ENCODE results near the gene RRP15. TPM values are rescaled to one million over a fixed set of nuclear protein-coding genes. Genes with fewer than 3 reads are reported as not detected.

The RRP15 gene
- total RNA-seq, 1 donor from 2014 or later, result 50.1 TPM

GRCh38 chr1:218347723-218348627 is 62.9 kb downstream of the RRP15 start:
- H3K27ac Mint-ChIP-seq, result no peak overlapping the region
- H3K36me3 Mint-ChIP-seq (ENCODE audit: low read depth), result peaks cover 2% of the 10 kb centered on the region
- intact Hi-C loops (cut with micrococcal nuclease), result loop anchor here (5.0 to 10.0 kb wide), 2 partner anchors 186 to 1317 kb away; no protein-coding TSS in a partner anchor
- no peak overlapping the region for H3K4me3 Mint-ChIP-seq
- no peak for DNase-seq (ENCODE audit: low spot score)
- no peaks in the 10 kb centered on the region for H3K9me3 Mint-ChIP-seq
- peaks cover 56% of the 10 kb centered on the region for H3K27me3 Mint-ChIP-seq (ENCODE audit: insufficient read depth)
- peaks cover 27% of the 10 kb centered on the region for H3K4me1 Mint-ChIP-seq (ENCODE audit: low read depth)

GRCh38 chr1:218348628-218349071 is 63.6 kb downstream of the RRP15 start:
- Mint-ChIP-seq H3K36me3 (ENCODE audit: low read depth) (peaks cover 2% of the 10 kb centered on the region), H3K9me3 (no peaks in the 10 kb centered on the region), H3K4me3 (no peak overlapping the region), H3K4me1 (ENCODE audit: low read depth) (peaks cover 27% of the 10 kb centered on the region), H3K27ac (no peak overlapping the region), H3K27me3 (ENCODE audit: insufficient read depth) (peaks cover 57% of the 10 kb centered on the region)
- intact Hi-C loops (cut with micrococcal nuclease), result loop anchor here (5.0 to 10.0 kb wide), 2 partner anchors 186 to 1316 kb away; no protein-coding TSS in a partner anchor
- DNase-seq (ENCODE audit: low spot score), result no peak

- intact Hi-C loops (cut with micrococcal nuclease), result loop anchor here (5.0 to 10.0 kb wide), 2 partner anchors 187 to 1315 kb away; no protein-coding TSS in a partner anchor
- no peak for DNase-seq (ENCODE audit: low spot score)
- H3K4me1 Mint-ChIP-seq (ENCODE audit: low read depth), result peaks cover 27% of the 10 kb centered on the region
- H3K9me3 Mint-ChIP-seq, result no peaks in the 10 kb centered on the region
- H3K27me3 Mint-ChIP-seq (ENCODE audit: insufficient read depth), result peaks cover 55% of the 10 kb centered on the region
- peaks cover 2% of the 10 kb centered on the region for H3K36me3 Mint-ChIP-seq (ENCODE audit: low read depth)
- no peak overlapping the region for H3K27ac Mint-ChIP-seq
- H3K4me3 Mint-ChIP-seq, result no peak overlapping the region
These were observed 64.4 kb downstream of the RRP15 start for GRCh38 chr1:218349348-218350034.

DNA sequence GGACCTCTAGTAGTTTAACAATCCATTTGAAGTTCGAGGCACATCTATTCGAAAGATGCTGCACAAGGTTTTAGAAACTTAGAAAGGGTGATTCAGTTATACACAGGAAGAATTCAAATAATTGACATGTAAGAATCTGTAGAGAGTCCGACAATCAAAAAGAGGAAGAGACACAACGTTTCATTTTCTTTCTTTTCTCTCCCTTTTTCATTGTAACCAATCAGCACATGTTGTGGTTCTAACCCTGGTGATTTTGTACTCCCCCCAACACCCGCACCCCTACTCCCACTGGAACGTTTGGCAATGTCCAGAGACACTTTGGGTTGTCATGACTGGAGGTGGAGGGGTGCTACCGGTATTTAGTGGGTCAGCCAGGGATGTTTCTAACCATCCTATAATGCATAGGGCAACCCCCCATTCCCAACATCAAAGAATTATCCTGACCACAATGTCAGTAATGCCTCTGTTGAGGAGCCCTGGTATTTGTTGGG is 65.0 kb downstream of the RRP15 start:
- peaks cover 55% of the 10 kb centered on the region for H3K27me3 Mint-ChIP-seq (ENCODE audit: insufficient read depth)
- peaks cover 2% of the 10 kb centered on the region for H3K36me3 Mint-ChIP-seq (ENCODE audit: low read depth)
- intact Hi-C loops (cut with micrococcal nuclease), result no loop called here

GRCh38 chr1:218350801-218351266 is 65.7 kb downstream of the RRP15 start:
- DNase-seq (ENCODE audit: low spot score), result no peak
- no peak overlapping the region for H3K4me3 Mint-ChIP-seq
- H3K36me3 Mint-ChIP-seq (ENCODE audit: low read depth), result peaks cover 2% of the 10 kb centered on the region
- H3K27ac Mint-ChIP-seq, result no peak overlapping the region
- no peaks in the 10 kb centered on the region for H3K9me3 Mint-ChIP-seq
- H3K27me3 Mint-ChIP-seq (ENCODE audit: insufficient read depth), result peaks cover 58% of the 10 kb centered on the region
- intact Hi-C loops (cut with micrococcal nuclease), result loop anchor here (1.0 kb wide), 1 partner anchor 26 kb away; no protein-coding TSS in a partner anchor
- peaks cover 27% of the 10 kb centered on the region for H3K4me1 Mint-ChIP-seq (ENCODE audit: low read depth)

More for the DNA sequence above, 65.0 kb downstream of the RRP15 start:
- H3K4me1 Mint-ChIP-seq (ENCODE audit: low read depth), result peaks cover 27% of the 10 kb centered on the region
- no peak overlapping the region for H3K27ac Mint-ChIP-seq
- no peak overlapping the region for H3K4me3 Mint-ChIP-seq
- no peak for DNase-seq (ENCODE audit: low spot score)
- H3K9me3 Mint-ChIP-seq, result no peaks in the 10 kb centered on the region

- peaks cover 22% of the 10 kb centered on the region for H3K4me1 Mint-ChIP-seq (ENCODE audit: low read depth)
- no peaks in the 10 kb centered on the region for H3K9me3 Mint-ChIP-seq
- H3K4me3 Mint-ChIP-seq, result peak overlapping the region; percentile 37
- peaks cover 53% of the 10 kb centered on the region for H3K27me3 Mint-ChIP-seq (ENCODE audit: insufficient read depth)
- intact Hi-C loops (cut with micrococcal nuclease), result loop anchor here (1.0 kb wide), 1 partner anchor 26 kb away; no protein-coding TSS in a partner anchor
- no peak overlapping the region for H3K27ac Mint-ChIP-seq
- no peak for DNase-seq (ENCODE audit: low spot score)
- H3K36me3 Mint-ChIP-seq (ENCODE audit: low read depth), result no peaks in the 10 kb centered on the region
These were observed 66.4 kb downstream of the RRP15 start for GRCh38 chr1:218351391-218352074.

- DNase-seq (ENCODE audit: low spot score), result no peak
- H3K4me3 Mint-ChIP-seq, result no peak overlapping the region
- no peak overlapping the region for H3K27ac Mint-ChIP-seq
- peaks cover 48% of the 10 kb centered on the region for H3K27me3 Mint-ChIP-seq (ENCODE audit: insufficient read depth)
- intact Hi-C loops (cut with micrococcal nuclease), result no loop called here
- H3K9me3 Mint-ChIP-seq, result no peaks in the 10 kb centered on the region
- no peaks in the 10 kb centered on the region for H3K36me3 Mint-ChIP-seq (ENCODE audit: low read depth)
- H3K4me1 Mint-ChIP-seq (ENCODE audit: low read depth), result peaks cover 16% of the 10 kb centered on the region
These were observed 67.0 kb downstream of the RRP15 start for GRCh38 chr1:218352075-218352438.

DNA sequence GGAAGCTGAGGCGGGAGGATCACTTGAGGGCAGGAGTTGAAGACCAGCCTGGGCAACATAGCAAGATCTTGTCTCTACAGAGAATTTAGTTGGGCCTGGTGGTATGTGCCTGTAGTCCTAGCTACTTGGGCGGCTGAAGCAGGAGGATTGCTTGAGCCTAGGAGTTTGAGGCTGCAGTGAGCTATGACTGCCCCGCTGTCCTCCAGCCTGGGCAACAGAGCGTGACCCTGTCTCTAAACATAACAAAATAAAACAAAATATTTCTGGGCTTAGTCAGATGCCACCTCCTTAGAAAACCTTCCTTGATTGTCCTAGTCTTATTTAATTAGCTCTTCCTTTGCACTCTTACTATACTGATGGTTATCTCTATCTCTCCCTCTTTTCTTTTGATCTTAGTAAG is 68.6 kb downstream of the RRP15 start:
- Mint-ChIP-seq H3K27ac (no peak overlapping the region), H3K36me3 (ENCODE audit: low read depth) (no peaks in the 10 kb centered on the region), H3K9me3 (no peaks in the 10 kb centered on the region), H3K27me3 (ENCODE audit: insufficient read depth) (peaks cover 33% of the 10 kb centered on the region), H3K4me1 (ENCODE audit: low read depth) (peaks cover 11% of the 10 kb centered on the region), H3K4me3 (no peak overlapping the region)
- intact Hi-C loops (cut with micrococcal nuclease), result no loop called here
- DNase-seq (ENCODE audit: low spot score), result no peak

GRCh38 chr1:218355278-218355677 is 70.2 kb downstream of the RRP15 start:
- no peaks in the 10 kb centered on the region for H3K9me3 Mint-ChIP-seq
- peaks cover 11% of the 10 kb centered on the region for H3K4me1 Mint-ChIP-seq (ENCODE audit: low read depth)
- no peak for DNase-seq (ENCODE audit: low spot score)
- H3K27ac Mint-ChIP-seq, result no peak overlapping the region
- no peaks in the 10 kb centered on the region for H3K36me3 Mint-ChIP-seq (ENCODE audit: low read depth)
- H3K27me3 Mint-ChIP-seq (ENCODE audit: insufficient read depth), result peaks cover 24% of the 10 kb centered on the region
- intact Hi-C loops (cut with micrococcal nuclease), result no loop called here
- H3K4me3 Mint-ChIP-seq, result no peak overlapping the region

DNA sequence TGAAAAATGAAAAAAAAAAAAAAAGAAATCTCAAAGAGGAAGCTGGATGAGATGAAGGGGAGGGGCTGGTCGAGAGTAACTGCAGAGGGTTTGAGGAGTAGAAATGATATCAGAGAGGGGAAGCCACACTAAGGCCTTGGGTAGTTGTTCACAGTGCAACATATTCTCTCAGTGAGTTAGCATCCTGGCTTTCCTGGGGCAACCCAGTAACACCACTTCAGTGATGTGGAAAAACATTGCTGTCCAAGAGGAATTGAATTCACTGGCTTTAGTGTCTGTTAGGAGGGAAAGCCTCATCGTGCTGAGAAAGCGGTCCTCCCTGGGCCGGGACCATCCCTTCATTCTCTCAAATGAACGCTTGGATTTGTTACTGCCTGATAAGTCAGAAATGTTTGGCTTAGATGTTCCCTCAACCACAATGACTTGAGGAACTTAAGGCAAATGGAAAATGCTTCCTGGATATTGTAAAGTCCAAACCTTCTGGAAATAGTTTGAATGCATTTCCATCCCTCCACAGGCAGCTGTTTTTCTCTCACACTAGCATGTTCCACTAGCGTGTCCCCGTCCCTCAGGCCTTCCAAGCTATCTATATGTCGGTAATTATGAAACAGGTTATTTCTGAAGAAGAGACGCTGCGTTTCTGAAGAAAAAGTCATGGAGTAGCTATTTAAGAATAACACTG is 72.3 kb downstream of the RRP15 start:
- DNase-seq (ENCODE audit: low spot score), result no peak
- Mint-ChIP-seq H3K36me3 (ENCODE audit: low read depth) (no peaks in the 10 kb centered on the region), H3K9me3 (no peaks in the 10 kb centered on the region), H3K27me3 (ENCODE audit: insufficient read depth) (peaks cover 17% of the 10 kb centered on the region), H3K27ac (no peak overlapping the region), H3K4me3 (no peak overlapping the region), H3K4me1 (ENCODE audit: low read depth) (no peaks in the 10 kb centered on the region)
- intact Hi-C loops (cut with micrococcal nuclease), result no loop called here

GRCh38 chr1:218357893-218358232 is 72.8 kb downstream of the RRP15 start:
- Mint-ChIP-seq H3K27me3 (ENCODE audit: insufficient read depth) (peaks cover 16% of the 10 kb centered on the region), H3K4me1 (ENCODE audit: low read depth) (no peaks in the 10 kb centered on the region), H3K27ac (no peak overlapping the region), H3K9me3 (no peaks in the 10 kb centered on the region), H3K36me3 (ENCODE audit: low read depth) (no peaks in the 10 kb centered on the region), H3K4me3 (no peak overlapping the region)
- intact Hi-C loops (cut with micrococcal nuclease), result no loop called here
- DNase-seq (ENCODE audit: low spot score), result no peak

All from activated T-helper 1 cell treated with anti-CD3 and anti-CD28 coated beads, Interleukin-12 subunit alpha, Interleukin-12 subunit beta, Interleukin-2, Interleukin-4 antibody, amounts not matched to agents 30 ng/mL and 10 ng/mL and 1 ng/mL, durations not matched to agents 14 hours and 24 hours and 36 hours (primary cell).